Measurements from ENCODE around the gene LRRC38.

LRRC38 gene

DNA sequence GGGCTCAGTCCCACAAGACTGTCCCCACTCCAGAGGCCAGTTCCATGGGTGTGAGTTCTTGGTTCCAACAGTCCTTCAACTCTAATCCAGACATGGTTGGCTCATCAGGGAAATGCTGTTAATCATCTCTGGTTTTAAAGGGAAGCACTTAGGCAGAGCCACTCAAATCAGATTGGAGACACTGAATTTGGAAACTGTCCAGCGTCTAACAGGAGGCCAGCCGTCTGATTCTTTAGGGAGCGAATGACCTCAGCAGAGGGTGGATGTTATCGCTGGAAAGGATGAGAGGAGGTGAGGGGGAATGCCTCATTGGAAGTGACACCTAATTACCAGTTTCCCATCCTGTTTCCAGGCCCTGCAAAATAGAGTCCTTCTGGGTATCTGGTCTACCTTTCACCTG is 22.8 kb upstream of the LRRC38 start:
- Histone ChIP-seq H3K27ac (no peak overlapping the region), H3K36me3 (no peaks in the 10 kb centered on the region), H3K4me3 (no peak overlapping the region), H3K27me3 (peaks cover 0 to 12% of the 10 kb centered on the region in 2 donors), H3K9me3 (no peaks in the 10 kb centered on the region), H3K4me1 (no peaks in the 10 kb centered on the region)
- TF ChIP-seq, protein P1, sequence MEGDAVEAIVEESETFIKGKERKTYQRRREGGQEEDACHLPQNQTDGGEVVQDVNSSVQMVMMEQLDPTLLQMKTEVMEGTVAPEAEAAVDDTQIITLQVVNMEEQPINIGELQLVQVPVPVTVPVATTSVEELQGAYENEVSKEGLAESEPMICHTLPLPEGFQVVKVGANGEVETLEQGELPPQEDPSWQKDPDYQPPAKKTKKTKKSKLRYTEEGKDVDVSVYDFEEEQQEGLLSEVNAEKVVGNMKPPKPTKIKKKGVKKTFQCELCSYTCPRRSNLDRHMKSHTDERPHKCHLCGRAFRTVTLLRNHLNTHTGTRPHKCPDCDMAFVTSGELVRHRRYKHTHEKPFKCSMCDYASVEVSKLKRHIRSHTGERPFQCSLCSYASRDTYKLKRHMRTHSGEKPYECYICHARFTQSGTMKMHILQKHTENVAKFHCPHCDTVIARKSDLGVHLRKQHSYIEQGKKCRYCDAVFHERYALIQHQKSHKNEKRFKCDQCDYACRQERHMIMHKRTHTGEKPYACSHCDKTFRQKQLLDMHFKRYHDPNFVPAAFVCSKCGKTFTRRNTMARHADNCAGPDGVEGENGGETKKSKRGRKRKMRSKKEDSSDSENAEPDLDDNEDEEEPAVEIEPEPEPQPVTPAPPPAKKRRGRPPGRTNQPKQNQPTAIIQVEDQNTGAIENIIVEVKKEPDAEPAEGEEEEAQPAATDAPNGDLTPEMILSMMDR (IDR thresholded peaks at IDR 0.05), result no peak
- DNase-seq, result no peak
- intact Hi-C loops (cut with DNase I; ENCODE audit: low total_unique reads), result no loop called here

DNA sequence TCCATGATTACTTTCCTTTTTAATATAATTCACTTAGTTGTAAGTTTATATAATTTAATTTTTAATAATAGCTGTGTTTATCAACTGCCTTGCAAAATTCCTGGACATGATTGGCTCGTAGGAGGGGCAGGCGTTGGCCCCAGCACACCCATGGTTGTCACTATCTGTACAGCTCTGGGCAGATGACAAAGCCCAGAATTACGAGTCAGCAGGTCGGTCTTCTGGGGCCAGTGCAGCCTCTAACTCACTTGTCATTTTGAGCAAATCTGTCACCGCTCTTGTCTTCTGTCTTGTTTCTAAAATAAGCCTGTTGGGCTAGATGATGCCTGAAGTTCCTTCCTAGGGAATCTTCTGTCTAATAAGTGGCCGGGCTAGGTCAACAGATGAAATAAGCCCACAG is 21.4 kb upstream of the LRRC38 start:
- Histone ChIP-seq H3K4me3 (no peak overlapping the region), H3K4me1 (no peaks in the 10 kb centered on the region), H3K27ac (no peak overlapping the region), H3K36me3 (no peaks in the 10 kb centered on the region), H3K9me3 (no peaks in the 10 kb centered on the region), H3K27me3 (peaks cover 0 to 12% of the 10 kb centered on the region in 2 donors)
- DNase-seq, result no peak
- intact Hi-C loops (cut with DNase I; ENCODE audit: low total_unique reads), result no loop called here
- TF ChIP-seq, protein P1 (IDR thresholded peaks at IDR 0.05), result no peak

DNA sequence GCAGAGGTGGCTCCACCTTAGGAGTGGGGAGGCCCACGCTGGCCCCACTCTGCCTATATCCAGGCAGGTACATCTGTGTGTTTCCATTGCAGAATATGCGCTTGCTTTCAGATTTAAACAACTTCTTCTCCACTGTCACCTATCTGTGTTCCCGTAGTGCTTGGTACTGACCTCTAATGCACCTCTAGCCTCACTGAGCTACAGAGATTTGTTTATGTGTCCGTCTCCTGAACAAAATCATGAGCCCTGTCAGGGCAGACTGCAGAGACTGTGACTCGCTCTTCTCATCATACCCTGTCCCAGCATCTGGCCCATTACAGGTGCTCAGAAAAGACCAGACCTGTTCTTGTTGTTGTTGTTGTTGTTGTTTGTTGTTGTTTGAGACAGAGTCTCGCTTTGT is 14.5 kb upstream of the LRRC38 start:
- no peak for DNase-seq

DNA sequence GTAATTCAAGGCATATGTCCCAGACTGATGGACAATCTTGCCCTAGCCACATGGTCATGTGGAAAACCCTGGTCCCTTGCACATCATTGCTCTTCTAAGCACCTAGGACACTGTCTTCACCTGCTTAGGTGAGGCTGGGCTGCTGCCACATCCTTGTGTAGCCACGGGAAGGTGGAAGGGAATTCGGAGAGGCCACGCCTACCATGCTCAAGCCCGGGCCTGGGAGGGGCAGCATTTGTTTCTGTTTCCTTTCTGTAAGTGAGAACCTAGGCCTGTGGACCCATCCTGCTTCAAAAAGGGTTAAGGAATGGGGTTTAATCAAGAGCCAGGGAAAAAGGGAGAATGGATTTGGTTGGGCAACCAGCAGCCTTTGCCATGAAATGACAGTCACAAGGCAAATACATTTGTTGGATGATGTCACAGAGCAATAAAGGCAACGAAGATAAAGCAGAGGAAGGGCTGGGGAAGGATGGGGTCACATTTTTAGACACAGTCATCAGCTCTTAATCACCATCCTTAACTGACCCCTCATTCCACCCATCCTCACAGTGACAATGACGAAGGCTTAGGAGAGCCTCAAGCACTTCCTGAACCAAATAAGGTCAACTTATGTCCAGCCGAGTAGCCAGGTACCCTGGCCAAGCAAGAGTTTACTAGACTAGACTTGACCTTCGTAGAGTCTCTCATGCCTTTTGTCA is 10.1 kb upstream of the LRRC38 start:
- DNase-seq, result no peak
- Histone ChIP-seq H3K27ac (no peak overlapping the region), H3K27me3 (peaks cover 0 to 27% of the 10 kb centered on the region in 2 donors), H3K9me3 (peaks cover 0 to 7% (median 0%) of the 10 kb centered on the region in 3 donors), H3K4me3 (no peak overlapping the region), H3K36me3 (no peaks in the 10 kb centered on the region), H3K4me1 (no peaks in the 10 kb centered on the region)
- intact Hi-C loops (cut with DNase I; ENCODE audit: low total_unique reads), result no loop called here
- TF ChIP-seq, protein P1 (IDR thresholded peaks at IDR 0.05), result no peak

More for the DNA sequence above, 14.5 kb upstream of the LRRC38 start:
- Histone ChIP-seq H3K9me3 (peaks cover 0 to 7% (median 0%) of the 10 kb centered on the region in 3 donors), H3K4me1 (no peaks in the 10 kb centered on the region), H3K4me3 (no peak overlapping the region), H3K27me3 (peaks cover 0 to 2% of the 10 kb centered on the region in 2 donors), H3K27ac (no peak overlapping the region), H3K36me3 (no peaks in the 10 kb centered on the region)
- intact Hi-C loops (cut with DNase I; ENCODE audit: low total_unique reads), result no loop called here
- TF ChIP-seq, protein P1 (IDR thresholded peaks at IDR 0.05), result no peak

DNA sequence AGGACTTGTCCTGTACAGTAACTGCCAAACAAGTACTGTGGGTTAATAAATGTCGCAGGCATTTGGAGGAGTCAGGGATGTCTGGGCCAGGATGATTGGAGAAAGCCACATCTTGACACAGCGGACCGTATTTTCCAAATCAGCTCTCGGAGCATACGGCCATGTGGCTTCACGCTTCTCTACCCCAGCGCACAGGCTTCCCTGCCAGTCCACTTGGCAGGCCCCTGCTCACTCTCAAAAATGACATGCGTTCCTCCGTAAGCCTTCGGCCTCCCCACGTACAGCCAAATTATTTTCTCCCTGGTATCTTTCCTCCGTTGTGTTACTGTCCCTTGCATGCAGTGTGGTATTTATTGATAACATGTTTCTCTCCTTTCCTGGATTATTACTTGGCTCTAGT is 7.2 kb upstream of the LRRC38 start:
- Histone ChIP-seq H3K27ac (no peak overlapping the region), H3K9me3 (peaks cover 0 to under 1% (median 0%) of the 10 kb centered on the region in 3 donors), H3K36me3 (no peaks in the 10 kb centered on the region), H3K27me3 (peaks cover 0 to 53% of the 10 kb centered on the region in 2 donors), H3K4me3 (no peak overlapping the region), H3K4me1 (no peaks in the 10 kb centered on the region)
- intact Hi-C loops (cut with DNase I; ENCODE audit: low total_unique reads), result no loop called here
- TF ChIP-seq, protein P1 (IDR thresholded peaks at IDR 0.05), result no peak
- DNase-seq, result no peak
